Progenitor cell of endocrine pancreas (in vitro differentiated cells): ENCODE measurements around the gene WNT2B. TPM values are rescaled to one million over a fixed set of nuclear protein-coding genes. Genes with fewer than 3 reads are reported as not detected.

Experiments used
- DNase-seq: peaks from one replicate; pipeline ENCODE4 v3.0.0; 2021; ENCODE audit warnings: low spot score; ENCODE audit not compliant: unreplicated experiment
- H3K27ac Mint-ChIP-seq: 2 replicates; pipeline ENCODE4 v1.8.0; 2021; ENCODE audit warnings: mild to moderate bottlenecking, moderate library complexity, mixed read lengths
- H3K27me3 Mint-ChIP-seq: 2 replicates; pipeline ENCODE4 v1.8.0; 2021; ENCODE audit warnings: mixed read lengths
- H3K36me3 Mint-ChIP-seq: 2 replicates; pipeline ENCODE4 v1.8.0; 2022; ENCODE audit warnings: mixed read lengths; ENCODE audit not compliant: insufficient read depth
- H3K4me1 Mint-ChIP-seq: 2 replicates; pipeline ENCODE4 v1.8.0; 2021; ENCODE audit warnings: low read depth, mixed read lengths
- H3K4me3 Mint-ChIP-seq: 2 replicates; pipeline ENCODE4 v1.8.0; 2021; ENCODE audit warnings: low read depth, mild to moderate bottlenecking, moderate library complexity, mixed read lengths
- H3K9me3 Mint-ChIP-seq: 2 replicates; pipeline ENCODE4 v1.8.0; 2021; ENCODE audit warnings: low read depth, mixed read lengths
- total RNA-seq: library from RNA; stranded (reverse); gene quantifications from 2 replicates; pipeline ENCODE4 v1.2.1, GENCODE V29; 2021
- TF ChIP-seq, protein P1 (sequence below): fragments of 200-600 bp; sonication (generic); IDR thresholded peaks from one replicate; pipeline ENCODE4 v1.5.0; 2021; ENCODE audit warnings: antibody characterized with exemption, mild to moderate bottlenecking; ENCODE audit not compliant: unreplicated experiment

The WNT2B gene
- total RNA-seq, 1 donor from 2014 or later, result 0.77 TPM

DNA sequence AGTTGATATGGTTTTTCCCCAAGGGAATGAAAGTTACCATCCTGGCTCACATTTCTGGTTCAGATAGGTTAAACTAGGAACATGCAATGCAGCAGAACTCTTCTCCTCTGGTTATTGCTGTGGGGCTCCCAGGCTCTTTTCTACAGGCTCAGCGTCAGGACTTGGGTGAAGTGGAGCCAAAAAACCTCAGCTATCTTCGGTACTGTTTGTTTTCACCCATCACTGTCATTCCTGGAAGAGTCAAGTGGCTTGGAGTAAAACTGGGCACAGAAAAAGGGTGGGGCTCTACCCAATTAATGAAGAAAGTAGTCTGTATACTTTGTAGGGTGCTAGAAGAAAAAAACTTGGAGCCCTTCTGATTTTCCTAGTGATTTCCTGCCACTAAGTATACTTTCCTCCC, 9.4 kb downstream of the WNT2B start:
- H3K4me3 Mint-ChIP-seq, result no peak overlapping the region
- TF ChIP-seq, protein P1, sequence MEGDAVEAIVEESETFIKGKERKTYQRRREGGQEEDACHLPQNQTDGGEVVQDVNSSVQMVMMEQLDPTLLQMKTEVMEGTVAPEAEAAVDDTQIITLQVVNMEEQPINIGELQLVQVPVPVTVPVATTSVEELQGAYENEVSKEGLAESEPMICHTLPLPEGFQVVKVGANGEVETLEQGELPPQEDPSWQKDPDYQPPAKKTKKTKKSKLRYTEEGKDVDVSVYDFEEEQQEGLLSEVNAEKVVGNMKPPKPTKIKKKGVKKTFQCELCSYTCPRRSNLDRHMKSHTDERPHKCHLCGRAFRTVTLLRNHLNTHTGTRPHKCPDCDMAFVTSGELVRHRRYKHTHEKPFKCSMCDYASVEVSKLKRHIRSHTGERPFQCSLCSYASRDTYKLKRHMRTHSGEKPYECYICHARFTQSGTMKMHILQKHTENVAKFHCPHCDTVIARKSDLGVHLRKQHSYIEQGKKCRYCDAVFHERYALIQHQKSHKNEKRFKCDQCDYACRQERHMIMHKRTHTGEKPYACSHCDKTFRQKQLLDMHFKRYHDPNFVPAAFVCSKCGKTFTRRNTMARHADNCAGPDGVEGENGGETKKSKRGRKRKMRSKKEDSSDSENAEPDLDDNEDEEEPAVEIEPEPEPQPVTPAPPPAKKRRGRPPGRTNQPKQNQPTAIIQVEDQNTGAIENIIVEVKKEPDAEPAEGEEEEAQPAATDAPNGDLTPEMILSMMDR, result no peak
- no peaks in the 10 kb centered on the region for H3K9me3 Mint-ChIP-seq
- H3K4me1 Mint-ChIP-seq, result peaks cover 6% of the 10 kb centered on the region
- peaks cover 25% of the 10 kb centered on the region for H3K27me3 Mint-ChIP-seq
- H3K36me3 Mint-ChIP-seq, result peaks cover 3% of the 10 kb centered on the region
- no peak for DNase-seq
- H3K27ac Mint-ChIP-seq, result no peak overlapping the region

DNA sequence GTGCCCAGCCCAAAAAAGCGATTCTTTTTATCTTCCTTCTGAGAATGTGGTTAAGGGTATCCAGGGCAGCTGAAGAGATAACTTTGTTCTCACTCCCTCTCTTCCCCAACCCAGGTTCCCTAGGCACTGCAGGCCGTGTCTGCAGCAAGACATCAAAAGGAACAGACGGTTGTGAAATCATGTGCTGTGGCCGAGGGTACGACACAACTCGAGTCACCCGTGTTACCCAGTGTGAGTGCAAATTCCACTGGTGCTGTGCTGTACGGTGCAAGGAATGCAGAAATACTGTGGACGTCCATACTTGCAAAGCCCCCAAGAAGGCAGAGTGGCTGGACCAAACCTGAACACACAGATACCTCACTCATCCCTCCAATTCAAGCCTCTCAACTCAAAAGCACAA, 11.4 kb downstream of the WNT2B start:
- Mint-ChIP-seq H3K27me3 (peaks cover 7% of the 10 kb centered on the region), H3K9me3 (no peaks in the 10 kb centered on the region), H3K4me3 (no peak overlapping the region), H3K27ac (no peak overlapping the region), H3K4me1 (peaks cover 6% of the 10 kb centered on the region), H3K36me3 (peaks cover 4% of the 10 kb centered on the region)
- DNase-seq, result no peak
- TF ChIP-seq, protein P1, result no peak

DNA sequence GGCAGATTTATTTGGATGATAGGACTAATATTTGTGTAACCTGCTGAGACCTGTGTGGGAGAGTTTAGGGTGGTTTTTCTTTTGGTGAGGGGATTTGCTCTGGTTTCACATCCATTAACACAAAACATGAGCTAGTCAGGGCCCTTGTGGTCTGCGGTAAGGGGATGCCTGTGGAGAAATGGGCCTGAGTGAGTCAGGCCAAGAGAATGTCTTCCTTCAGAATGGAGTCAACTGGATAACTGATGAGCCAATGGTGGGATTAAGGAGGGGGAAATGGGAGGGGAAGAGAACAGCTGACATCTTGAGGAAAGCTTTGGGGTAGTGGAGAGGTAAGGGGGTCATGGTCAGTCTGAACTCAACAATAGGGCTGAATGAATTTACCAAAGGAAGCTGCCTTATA, 13.9 kb downstream of the WNT2B start:
- Mint-ChIP-seq H3K36me3 (peaks cover 5% of the 10 kb centered on the region), H3K27me3 (no peaks in the 10 kb centered on the region), H3K27ac (no peak overlapping the region), H3K9me3 (no peaks in the 10 kb centered on the region), H3K4me3 (no peak overlapping the region), H3K4me1 (no peaks in the 10 kb centered on the region)
- DNase-seq, result no peak
- TF ChIP-seq, protein P1, result no peak

DNA sequence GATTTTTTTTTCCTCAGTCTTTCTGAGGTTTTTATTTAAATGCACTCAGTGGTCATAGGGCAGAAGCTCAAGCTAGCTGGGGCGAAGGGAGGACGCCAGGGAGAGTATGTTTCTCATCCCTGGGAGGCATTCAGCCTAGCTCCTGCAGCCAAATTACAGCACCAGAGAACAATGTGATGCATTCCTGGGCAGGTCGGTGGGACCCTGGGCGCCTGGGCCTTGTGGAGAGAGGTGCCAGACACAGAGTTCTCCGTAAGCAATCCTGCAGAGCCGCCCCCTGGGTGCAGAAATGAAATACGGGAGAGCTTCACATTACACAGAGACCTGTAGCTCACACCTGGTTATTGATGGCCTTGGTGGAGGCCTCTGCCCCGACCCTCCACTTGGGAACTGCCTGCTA, 15.5 kb downstream of the WNT2B start:
- no peak overlapping the region for H3K4me3 Mint-ChIP-seq
- no peak for DNase-seq
- TF ChIP-seq, protein P1, result no peak
- no peaks in the 10 kb centered on the region for H3K27me3 Mint-ChIP-seq
- H3K9me3 Mint-ChIP-seq, result no peaks in the 10 kb centered on the region
- H3K27ac Mint-ChIP-seq, result peak overlapping the region; percentile 10
- peaks cover 4% of the 10 kb centered on the region for H3K36me3 Mint-ChIP-seq
- no peaks in the 10 kb centered on the region for H3K4me1 Mint-ChIP-seq

DNA sequence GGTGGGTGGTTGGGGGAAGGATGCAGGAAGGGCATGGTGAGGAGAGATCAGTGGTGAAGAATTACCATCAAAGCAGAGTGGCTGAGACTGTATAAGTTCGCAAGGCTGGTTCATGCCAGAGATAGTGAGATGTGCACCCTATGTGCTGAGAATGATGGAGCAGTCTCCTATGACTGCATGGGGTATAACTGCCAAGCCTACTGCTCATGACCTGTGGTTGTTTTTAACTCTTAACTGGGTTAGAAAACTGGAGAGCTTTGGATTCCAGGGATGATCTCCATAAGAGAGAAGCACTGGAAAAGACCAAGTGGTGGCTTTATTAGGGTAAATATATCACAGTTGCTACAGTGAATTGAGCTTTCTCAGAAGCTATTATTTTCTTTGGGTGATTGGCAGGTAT, 16.2 kb downstream of the WNT2B start:
- Mint-ChIP-seq H3K36me3 (peaks cover 4% of the 10 kb centered on the region), H3K4me1 (no peaks in the 10 kb centered on the region), H3K27ac (no peak overlapping the region), H3K27me3 (no peaks in the 10 kb centered on the region), H3K9me3 (no peaks in the 10 kb centered on the region), H3K4me3 (no peak overlapping the region)
- TF ChIP-seq, protein P1, result no peak
- no peak for DNase-seq
